Loucy (cell line): ENCODE data around the gene ZGRF1.

Experiments
- H2AFZ ChIP-seq: fragments of 200-600 bp; sonication (generic); 2 replicates; pipeline ENCODE4 v1.6.0; 2016; ENCODE audit warnings: antibody characterized with exemption, mild to moderate bottlenecking, low read length, moderate library complexity
- H3F3A ChIP-seq: fragments of 200-600 bp; 2 replicates; pipeline ENCODE4 v1.6.0; 2016; ENCODE audit warnings: antibody characterized with exemption, low read depth, mild to moderate bottlenecking
- H3K27me3 ChIP-seq: fragments of 200-600 bp; sonication (generic); 2 replicates; pipeline ENCODE4 v1.6.1; 2014; ENCODE audit warnings: low read length, mild to moderate bottlenecking; ENCODE audit not compliant: insufficient read depth, poor library complexity, severe bottlenecking
- H3K36me3 ChIP-seq: fragments of 200-600 bp; sonication (generic); 2 replicates; pipeline ENCODE4 v1.6.1; 2016; ENCODE audit warnings: low read length; ENCODE audit not compliant: insufficient read depth
- H3K4me1 ChIP-seq: fragments of 200-600 bp; sonication (generic); 2 replicates; pipeline ENCODE4 v1.5.1; 2014; ENCODE audit warnings: low read length, mild to moderate bottlenecking; ENCODE audit not compliant: insufficient read depth, poor library complexity, severe bottlenecking
- H3K4me2 ChIP-seq: fragments of 200-600 bp; sonication (generic); 2 replicates; pipeline ENCODE4 v1.6.0; 2014; ENCODE audit warnings: antibody characterized with exemption, low read length, low read depth, mild to moderate bottlenecking; ENCODE audit not compliant: poor library complexity, severe bottlenecking
- H3K4me3 ChIP-seq: fragments of 200-600 bp; sonication (generic); 2 replicates; pipeline ENCODE4 v1.5.1; 2014; ENCODE audit warnings: low read length, mild to moderate bottlenecking, mixed read lengths; ENCODE audit not compliant: poor library complexity, severe bottlenecking
- H3K79me2 ChIP-seq: fragments of 200-600 bp; sonication (generic); 2 replicates; pipeline ENCODE4 v1.6.1; 2014; ENCODE audit warnings: low read length; ENCODE audit not compliant: insufficient read depth
- H3K9ac ChIP-seq: fragments of 200-600 bp; sonication (generic); 2 replicates; pipeline ENCODE4 v1.6.0; 2014; ENCODE audit warnings: mild to moderate bottlenecking, low read depth, low read length, moderate library complexity; ENCODE audit not compliant: poor library complexity, severe bottlenecking
- H3K9me2 ChIP-seq: fragments of 200-600 bp; sonication (generic); replicated peaks from 2 replicates; pipeline ENCODE4 v1.6.1; 2016; ENCODE audit warnings: low read depth, low read length, mixed read lengths
- H3K9me3 ChIP-seq: fragments of 200-600 bp; sonication (generic); 2 replicates; pipeline ENCODE4 v1.6.1; 2014; ENCODE audit warnings: mild to moderate bottlenecking, antibody characterized with exemption, low read length, low read depth; ENCODE audit not compliant: insufficient read depth
- H4K20me1 ChIP-seq: fragments of 200-600 bp; sonication (generic); 2 replicates; pipeline ENCODE4 v1.6.0; 2014; ENCODE audit warnings: antibody characterized with exemption, low read length, mild to moderate bottlenecking; ENCODE audit not compliant: insufficient read depth, poor library complexity, severe bottlenecking
- EZH2phosphoT487 ChIP-seq: fragments of 200-600 bp; IDR thresholded peaks from 2 replicates; pipeline ENCODE4 v1.6.1; 2018; ENCODE audit warnings: antibody characterized with exemption, mild to moderate bottlenecking, moderate library complexity, borderline replicate concordance
- TF ChIP-seq, protein P1 (sequence below): fragments of 200-600 bp; sonication (generic); conservative IDR thresholded peaks from 2 replicates; pipeline ENCODE4 v1.5.1; 2014; ENCODE audit warnings: mild to moderate bottlenecking, antibody characterized with exemption, low read length

The ZGRF1 gene

DNA sequence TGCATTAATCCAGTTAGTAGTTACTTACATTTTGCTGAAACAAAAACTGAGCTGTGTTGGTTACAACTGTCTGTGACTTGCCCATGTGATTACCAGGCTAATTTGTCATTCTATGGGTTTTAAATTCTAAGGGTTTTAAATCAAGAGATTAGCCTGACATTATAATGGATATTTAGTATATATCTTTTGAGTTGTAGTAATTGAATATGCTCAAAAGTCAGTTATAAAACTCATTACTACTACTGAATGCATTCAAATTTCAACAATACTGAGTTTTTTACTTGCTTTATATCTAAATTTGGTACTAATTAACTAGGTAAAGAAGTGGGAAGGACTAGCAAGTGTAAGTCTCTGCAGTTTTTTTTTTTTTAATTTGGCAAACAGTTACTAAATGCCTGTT, 14.9 kb upstream of the ZGRF1 start:
- TF ChIP-seq, protein P1, sequence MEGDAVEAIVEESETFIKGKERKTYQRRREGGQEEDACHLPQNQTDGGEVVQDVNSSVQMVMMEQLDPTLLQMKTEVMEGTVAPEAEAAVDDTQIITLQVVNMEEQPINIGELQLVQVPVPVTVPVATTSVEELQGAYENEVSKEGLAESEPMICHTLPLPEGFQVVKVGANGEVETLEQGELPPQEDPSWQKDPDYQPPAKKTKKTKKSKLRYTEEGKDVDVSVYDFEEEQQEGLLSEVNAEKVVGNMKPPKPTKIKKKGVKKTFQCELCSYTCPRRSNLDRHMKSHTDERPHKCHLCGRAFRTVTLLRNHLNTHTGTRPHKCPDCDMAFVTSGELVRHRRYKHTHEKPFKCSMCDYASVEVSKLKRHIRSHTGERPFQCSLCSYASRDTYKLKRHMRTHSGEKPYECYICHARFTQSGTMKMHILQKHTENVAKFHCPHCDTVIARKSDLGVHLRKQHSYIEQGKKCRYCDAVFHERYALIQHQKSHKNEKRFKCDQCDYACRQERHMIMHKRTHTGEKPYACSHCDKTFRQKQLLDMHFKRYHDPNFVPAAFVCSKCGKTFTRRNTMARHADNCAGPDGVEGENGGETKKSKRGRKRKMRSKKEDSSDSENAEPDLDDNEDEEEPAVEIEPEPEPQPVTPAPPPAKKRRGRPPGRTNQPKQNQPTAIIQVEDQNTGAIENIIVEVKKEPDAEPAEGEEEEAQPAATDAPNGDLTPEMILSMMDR: no peak
- no peak for TF ChIP-seq EZH2phosphoT487
- H3K9ac ChIP-seq: no peak overlapping the region
- no peaks in the 10 kb centered on the region for H3K79me2 ChIP-seq
- H3K27me3 ChIP-seq: no peaks in the 10 kb centered on the region
- H3K4me3 ChIP-seq: no peak overlapping the region
- no peaks in the 10 kb centered on the region for H3K4me1 ChIP-seq
- H3K9me2 ChIP-seq: no peaks in the 10 kb centered on the region
- H3K9me3 ChIP-seq: no peaks in the 10 kb centered on the region
- no peaks in the 10 kb centered on the region for H4K20me1 ChIP-seq
- H2AFZ ChIP-seq: no peak overlapping the region
- H3F3A ChIP-seq: no peaks in the 10 kb centered on the region
- H3K36me3 ChIP-seq: peaks cover 55% of the 10 kb centered on the region; the same call in 1 of the 2 replicates
- no peak overlapping the region for H3K4me2 ChIP-seq

DNA sequence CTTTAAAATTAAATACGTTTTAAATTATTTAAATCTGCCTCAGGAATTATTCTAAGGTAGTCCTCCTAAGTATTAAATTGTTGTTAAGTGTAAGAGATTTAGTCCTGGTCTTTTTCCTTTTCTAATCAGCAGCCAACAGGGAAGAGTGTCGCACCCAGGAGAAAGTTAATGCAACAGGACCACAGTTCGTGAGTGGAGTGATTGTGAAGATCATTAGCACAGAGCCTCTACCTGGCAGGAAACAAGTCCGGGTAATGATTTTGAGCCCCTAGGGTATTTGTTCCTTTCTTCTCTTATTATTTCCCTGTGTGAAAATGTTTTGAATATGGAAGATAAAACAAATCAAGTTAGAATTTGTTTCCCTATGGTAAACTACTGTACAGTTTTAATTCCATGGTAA, 13.6 kb upstream of the ZGRF1 start:
- Histone ChIP-seq H3K27me3 (no peaks in the 10 kb centered on the region), H3K4me1 (no peaks in the 10 kb centered on the region), H4K20me1 (no peaks in the 10 kb centered on the region), H3K4me2 (no peak overlapping the region), H3K4me3 (no peak overlapping the region), H3K79me2 (no peaks in the 10 kb centered on the region), H3K9me3 (no peaks in the 10 kb centered on the region), H3K9ac (no peak overlapping the region), H3K36me3 (peaks cover 59% of the 10 kb centered on the region; the same call in 1 of the 2 replicates), H3F3A (no peaks in the 10 kb centered on the region), H3K9me2 (no peaks in the 10 kb centered on the region), H2AFZ (no peak overlapping the region)
- TF ChIP-seq, protein P1: no peak

- Histone ChIP-seq H3K36me3 (peaks cover 56% of the 10 kb centered on the region; the same call in 1 of the 2 replicates), H3K4me1 (no peaks in the 10 kb centered on the region), H3F3A (no peaks in the 10 kb centered on the region), H2AFZ (no peak overlapping the region), H3K4me2 (no peak overlapping the region), H3K9ac (no peak overlapping the region), H3K9me3 (no peaks in the 10 kb centered on the region), H3K4me3 (no peak overlapping the region), H3K79me2 (no peaks in the 10 kb centered on the region), H3K9me2 (no peaks in the 10 kb centered on the region), H3K27me3 (no peaks in the 10 kb centered on the region), H4K20me1 (no peaks in the 10 kb centered on the region)
- TF ChIP-seq EZH2phosphoT487: no peak
- TF ChIP-seq, protein P1: no peak
These were observed 12.3 kb upstream of the ZGRF1 start for GRCh38 chr4:112649055-112649408.
